Liver (tissue), 3 donors: ENCODE measurements around the gene CTNNA1.

Experiments used
- EGR1 ChIP-seq, 2 donors: IDR thresholded peaks; 2 replicates each; pipeline ENCODE4 v1.6.1; 2016 to 2018; ENCODE audit warnings: antibody characterized with exemption in 2 of 2, low read depth in 2 of 2
- FOXA1 ChIP-seq: IDR thresholded peaks from 2 replicates; pipeline ENCODE4 v1.6.1; 2016; ENCODE audit warnings: antibody characterized with exemption
- GABPA ChIP-seq, 2 donors: IDR thresholded peaks in 1 of 2; conservative IDR thresholded peaks in 1 of 2; 2 replicates each; pipeline ENCODE4 v1.6.1; 2016; ENCODE audit warnings: antibody characterized with exemption in 2 of 2, mild to moderate bottlenecking in 1 of 2, moderate library complexity in 1 of 2
- JUND ChIP-seq, 2 donors: IDR thresholded peaks; 2 replicates each; pipeline ENCODE4 v1.6.1; 2016; ENCODE audit warnings: antibody characterized with exemption in 2 of 2
- NR2F2 ChIP-seq: IDR thresholded peaks from 2 replicates; pipeline ENCODE4 v1.6.1; 2016; ENCODE audit warnings: antibody characterized with exemption
- RAD21 ChIP-seq, 2 donors: IDR thresholded peaks; 2 replicates each; pipeline ENCODE4 v1.6.1; 2016; ENCODE audit warnings: antibody characterized with exemption in 2 of 2, mild to moderate bottlenecking in 2 of 2
- RXRA ChIP-seq, 2 donors: IDR thresholded peaks; 2 replicates each; pipeline ENCODE4 v1.6.1; 2017 to 2018; ENCODE audit warnings: antibody characterized with exemption in 2 of 2, mild to moderate bottlenecking in 1 of 2
- TAF1 ChIP-seq: conservative IDR thresholded peaks from 2 replicates; pipeline ENCODE4 v1.6.1; 2016; ENCODE audit warnings: antibody characterized with exemption, mild to moderate bottlenecking
- YY1 ChIP-seq: IDR thresholded peaks from 2 replicates; pipeline ENCODE4 v1.6.1; 2016; ENCODE audit warnings: antibody characterized with exemption, mild to moderate bottlenecking
- TF ChIP-seq, protein P1 (sequence below): fragments of 150-350 bp; IDR thresholded peaks from 2 replicates; pipeline ENCODE4 v1.5.1; 2017; ENCODE audit warnings: improper control_type of control experiment, low read depth, low read length; ENCODE audit not compliant: missing input control
- TF ChIP-seq, protein P2 (sequence below): IDR thresholded peaks from 2 replicates; pipeline ENCODE4 v1.6.1; 2016; ENCODE audit warnings: antibody characterized with exemption, mild to moderate bottlenecking
- TF ChIP-seq, protein P3 (sequence below): IDR thresholded peaks from 2 replicates; pipeline ENCODE4 v1.6.1; 2016; ENCODE audit warnings: antibody characterized with exemption
- TF ChIP-seq, protein P4 (sequence below): IDR thresholded peaks from 2 replicates; pipeline ENCODE4 v1.6.1; 2016; ENCODE audit warnings: antibody characterized with exemption
- TF ChIP-seq, protein P5 (sequence below): IDR thresholded peaks from 2 replicates; pipeline ENCODE4 v1.6.1; 2016; ENCODE audit warnings: antibody characterized with exemption
- donor health status: healthy.
- donor health status: healthy.

DNA sequence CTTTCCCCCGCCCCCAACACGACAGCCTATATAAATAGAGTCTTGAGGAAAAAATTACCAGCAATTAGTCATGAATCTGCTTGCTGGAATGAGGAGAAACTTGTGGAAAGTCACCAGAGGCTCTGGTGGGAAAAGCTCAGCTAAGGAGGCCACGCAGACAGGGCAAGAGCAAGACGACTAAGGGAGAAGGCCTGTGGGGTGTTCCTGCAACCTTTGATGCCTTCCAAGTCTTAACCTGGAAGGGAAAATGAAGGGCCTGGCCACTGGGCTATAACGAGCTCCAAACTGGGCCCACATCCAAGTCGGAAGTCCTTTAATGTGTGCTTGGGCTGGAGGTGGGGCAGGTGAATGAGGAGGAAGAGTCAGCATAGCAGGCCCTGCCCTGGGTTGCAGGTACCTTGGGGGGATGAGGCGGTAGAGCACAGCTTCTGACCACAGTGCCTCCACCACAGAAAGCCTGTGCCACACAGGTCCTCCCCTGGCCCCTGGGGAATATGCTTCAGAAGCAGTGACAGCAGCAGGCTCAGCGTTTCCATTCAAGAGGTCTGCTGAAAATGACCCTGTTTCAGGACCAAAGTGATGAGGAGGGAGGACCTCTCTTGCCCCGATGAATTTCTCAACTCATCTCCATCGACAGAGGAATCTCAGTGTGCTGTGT is 214.7 kb downstream of the CTNNA1 start:
- TF ChIP-seq TAF1 (no peak), NR2F2 (no peak), RXRA (IDR thresholded peaks at IDR 0.05) (no peak), RAD21 (IDR thresholded peaks at IDR 0.05) (no peak), JUND (IDR thresholded peaks at IDR 0.05) (no peak), GABPA (IDR thresholded peaks at IDR 0.05 in 1 of 2, conservative IDR thresholded peaks at IDR 0.05 in 1 of 2) (no peak), YY1 (no peak), EGR1 (IDR thresholded peaks at IDR 0.05; ENCODE audit: low read depth in 2 of 2) (no peak), FOXA1 (no peak)
- TF ChIP-seq, protein P1, sequence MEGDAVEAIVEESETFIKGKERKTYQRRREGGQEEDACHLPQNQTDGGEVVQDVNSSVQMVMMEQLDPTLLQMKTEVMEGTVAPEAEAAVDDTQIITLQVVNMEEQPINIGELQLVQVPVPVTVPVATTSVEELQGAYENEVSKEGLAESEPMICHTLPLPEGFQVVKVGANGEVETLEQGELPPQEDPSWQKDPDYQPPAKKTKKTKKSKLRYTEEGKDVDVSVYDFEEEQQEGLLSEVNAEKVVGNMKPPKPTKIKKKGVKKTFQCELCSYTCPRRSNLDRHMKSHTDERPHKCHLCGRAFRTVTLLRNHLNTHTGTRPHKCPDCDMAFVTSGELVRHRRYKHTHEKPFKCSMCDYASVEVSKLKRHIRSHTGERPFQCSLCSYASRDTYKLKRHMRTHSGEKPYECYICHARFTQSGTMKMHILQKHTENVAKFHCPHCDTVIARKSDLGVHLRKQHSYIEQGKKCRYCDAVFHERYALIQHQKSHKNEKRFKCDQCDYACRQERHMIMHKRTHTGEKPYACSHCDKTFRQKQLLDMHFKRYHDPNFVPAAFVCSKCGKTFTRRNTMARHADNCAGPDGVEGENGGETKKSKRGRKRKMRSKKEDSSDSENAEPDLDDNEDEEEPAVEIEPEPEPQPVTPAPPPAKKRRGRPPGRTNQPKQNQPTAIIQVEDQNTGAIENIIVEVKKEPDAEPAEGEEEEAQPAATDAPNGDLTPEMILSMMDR, result no peak
- TF ChIP-seq, protein P2, sequence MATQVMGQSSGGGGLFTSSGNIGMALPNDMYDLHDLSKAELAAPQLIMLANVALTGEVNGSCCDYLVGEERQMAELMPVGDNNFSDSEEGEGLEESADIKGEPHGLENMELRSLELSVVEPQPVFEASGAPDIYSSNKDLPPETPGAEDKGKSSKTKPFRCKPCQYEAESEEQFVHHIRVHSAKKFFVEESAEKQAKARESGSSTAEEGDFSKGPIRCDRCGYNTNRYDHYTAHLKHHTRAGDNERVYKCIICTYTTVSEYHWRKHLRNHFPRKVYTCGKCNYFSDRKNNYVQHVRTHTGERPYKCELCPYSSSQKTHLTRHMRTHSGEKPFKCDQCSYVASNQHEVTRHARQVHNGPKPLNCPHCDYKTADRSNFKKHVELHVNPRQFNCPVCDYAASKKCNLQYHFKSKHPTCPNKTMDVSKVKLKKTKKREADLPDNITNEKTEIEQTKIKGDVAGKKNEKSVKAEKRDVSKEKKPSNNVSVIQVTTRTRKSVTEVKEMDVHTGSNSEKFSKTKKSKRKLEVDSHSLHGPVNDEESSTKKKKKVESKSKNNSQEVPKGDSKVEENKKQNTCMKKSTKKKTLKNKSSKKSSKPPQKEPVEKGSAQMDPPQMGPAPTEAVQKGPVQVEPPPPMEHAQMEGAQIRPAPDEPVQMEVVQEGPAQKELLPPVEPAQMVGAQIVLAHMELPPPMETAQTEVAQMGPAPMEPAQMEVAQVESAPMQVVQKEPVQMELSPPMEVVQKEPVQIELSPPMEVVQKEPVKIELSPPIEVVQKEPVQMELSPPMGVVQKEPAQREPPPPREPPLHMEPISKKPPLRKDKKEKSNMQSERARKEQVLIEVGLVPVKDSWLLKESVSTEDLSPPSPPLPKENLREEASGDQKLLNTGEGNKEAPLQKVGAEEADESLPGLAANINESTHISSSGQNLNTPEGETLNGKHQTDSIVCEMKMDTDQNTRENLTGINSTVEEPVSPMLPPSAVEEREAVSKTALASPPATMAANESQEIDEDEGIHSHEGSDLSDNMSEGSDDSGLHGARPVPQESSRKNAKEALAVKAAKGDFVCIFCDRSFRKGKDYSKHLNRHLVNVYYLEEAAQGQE, result no peak
- TF ChIP-seq, protein P3, sequence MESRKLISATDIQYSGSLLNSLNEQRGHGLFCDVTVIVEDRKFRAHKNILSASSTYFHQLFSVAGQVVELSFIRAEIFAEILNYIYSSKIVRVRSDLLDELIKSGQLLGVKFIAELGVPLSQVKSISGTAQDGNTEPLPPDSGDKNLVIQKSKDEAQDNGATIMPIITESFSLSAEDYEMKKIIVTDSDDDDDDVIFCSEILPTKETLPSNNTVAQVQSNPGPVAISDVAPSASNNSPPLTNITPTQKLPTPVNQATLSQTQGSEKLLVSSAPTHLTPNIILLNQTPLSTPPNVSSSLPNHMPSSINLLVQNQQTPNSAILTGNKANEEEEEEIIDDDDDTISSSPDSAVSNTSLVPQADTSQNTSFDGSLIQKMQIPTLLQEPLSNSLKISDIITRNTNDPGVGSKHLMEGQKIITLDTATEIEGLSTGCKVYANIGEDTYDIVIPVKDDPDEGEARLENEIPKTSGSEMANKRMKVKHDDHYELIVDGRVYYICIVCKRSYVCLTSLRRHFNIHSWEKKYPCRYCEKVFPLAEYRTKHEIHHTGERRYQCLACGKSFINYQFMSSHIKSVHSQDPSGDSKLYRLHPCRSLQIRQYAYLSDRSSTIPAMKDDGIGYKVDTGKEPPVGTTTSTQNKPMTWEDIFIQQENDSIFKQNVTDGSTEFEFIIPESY, result no peak
- TF ChIP-seq, protein P4, sequence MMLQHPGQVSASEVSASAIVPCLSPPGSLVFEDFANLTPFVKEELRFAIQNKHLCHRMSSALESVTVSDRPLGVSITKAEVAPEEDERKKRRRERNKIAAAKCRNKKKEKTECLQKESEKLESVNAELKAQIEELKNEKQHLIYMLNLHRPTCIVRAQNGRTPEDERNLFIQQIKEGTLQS, result no peak
- TF ChIP-seq, protein P5, sequence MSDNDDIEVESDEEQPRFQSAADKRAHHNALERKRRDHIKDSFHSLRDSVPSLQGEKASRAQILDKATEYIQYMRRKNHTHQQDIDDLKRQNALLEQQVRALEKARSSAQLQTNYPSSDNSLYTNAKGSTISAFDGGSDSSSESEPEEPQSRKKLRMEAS, result no peak
